Measurements from ENCODE around the gene TMEM101.
"Not testable (repeated sequence)": the region's sequence is repeated elsewhere in the genome, so short reads cannot be mapped to it uniquely, and the experiment has no call there.

The TMEM101 gene

GRCh38 chr17:43971436-43971835 is 43.3 kb downstream of the TMEM101 start:
- DNase-seq = not testable (repeated sequence)

GRCh38 chr17:43970366-43970765 is 44.4 kb downstream of the TMEM101 start:
- no peak for DNase-seq

DNA sequence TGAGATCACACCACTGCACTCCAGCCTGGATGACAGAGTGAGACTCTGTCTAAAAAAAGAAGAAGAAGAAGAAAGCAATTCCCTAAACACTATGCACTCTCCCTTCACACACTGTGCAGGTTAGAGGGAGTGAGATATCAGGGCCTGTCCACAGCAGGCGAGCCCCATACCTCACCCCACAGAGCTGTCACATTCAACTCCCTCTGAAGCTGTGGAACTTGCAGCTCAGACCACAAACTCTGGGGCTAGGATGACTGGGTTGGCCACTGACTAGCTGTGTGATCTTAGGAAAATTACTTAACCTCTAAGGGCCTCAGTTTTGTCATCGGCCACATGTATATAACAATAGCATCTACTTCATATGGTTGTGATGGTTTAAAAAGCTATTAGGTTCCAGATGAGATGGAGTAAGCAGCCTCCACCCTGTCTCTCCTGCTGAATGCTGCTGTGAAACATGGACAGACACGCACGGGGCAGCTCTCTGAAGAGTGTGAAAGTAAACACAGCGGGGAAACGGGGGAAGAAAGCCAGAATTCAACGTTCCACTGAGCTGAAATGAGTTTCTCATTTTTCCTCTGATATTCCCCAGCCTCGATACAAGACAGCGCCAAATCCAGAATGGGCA is 47.4 kb downstream of the TMEM101 start:
- no peak for DNase-seq

DNA sequence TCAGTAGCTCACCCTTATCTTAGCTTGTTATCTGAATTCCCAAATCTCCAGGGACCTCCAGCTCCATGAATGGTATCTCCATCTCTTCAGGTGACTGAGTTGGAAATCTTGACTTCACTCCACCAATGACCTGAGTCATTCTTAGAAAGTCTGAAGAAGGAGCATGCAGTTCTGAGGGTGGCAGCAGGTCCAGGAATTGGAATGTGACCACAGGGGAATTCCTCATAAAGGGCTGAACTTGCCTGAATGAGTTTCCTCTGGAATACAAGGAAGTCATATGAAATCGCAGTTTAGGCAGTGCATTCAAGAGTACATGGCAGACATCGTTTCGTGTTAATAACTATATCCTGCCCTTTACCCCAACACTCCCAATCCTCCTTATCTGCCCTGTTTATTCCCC is 48.5 kb downstream of the TMEM101 start:
- DNase-seq = no peak

GRCh38 chr17:43962479-43962878 is 52.3 kb downstream of the TMEM101 start:
- no peak for DNase-seq

GRCh38 chr17:43961954-43962353 is 52.8 kb downstream of the TMEM101 start:
- no peak for DNase-seq

GRCh38 chr17:43961292-43961691 is 53.5 kb downstream of the TMEM101 start:
- DNase-seq = not testable (repeated sequence)
